Measurements from ENCODE around the gene C20orf144. TPM values are rescaled to one million over a fixed set of nuclear protein-coding genes. Genes with fewer than 3 reads are reported as not detected.
A peak's percentile ranks its signal among the peaks of the same experiment; 100 is the strongest.

The C20orf144 gene
- total and polyA plus RNA-seq, 2 donors from 2014 or later: 0.16 TPM; not detected in 1

- no peak overlapping the region for H3K27ac ChIP-seq (ENCODE audit: low read depth in 2 of 2, low read length in 2 of 2)
- no peak for DNase-seq
- peaks cover 0 to 6% (median 0%) of the 10 kb centered on the region in 3 donors for H3K4me1 ChIP-seq (ENCODE audit: control insufficient read depth in 2 of 3, insufficient read depth in 2 of 3, low read depth in 1 of 3, low read length in 3 of 3)
- no peaks in the 10 kb centered on the region for H3K9me3 ChIP-seq (ENCODE audit: control insufficient read depth in 2 of 3, insufficient read depth in 1 of 3, low read length in 3 of 3)
- no peak overlapping the region for H3K4me3 ChIP-seq (ENCODE audit: low read length in 3 of 3)
- intact Hi-C loops (cut with DNase I): no loop called here
- H3K36me3 ChIP-seq (ENCODE audit: control insufficient read depth in 2 of 3, insufficient read depth in 3 of 3, low read length in 3 of 3): no peaks in the 10 kb centered on the region
- no peak for TF ChIP-seq CTCF (IDR thresholded peaks at IDR 0.05; ENCODE audit: borderline replicate concordance, extremely low read depth, insufficient read depth)
- no peak overlapping the region for H3K9ac ChIP-seq (ENCODE audit: low read length in 3 of 3)
- FAIRE-seq: no peak
- no peaks in the 10 kb centered on the region for H3K27me3 ChIP-seq (ENCODE audit: control insufficient read depth, insufficient read depth, low read length)
Observed at GRCh38 chr20:33681728-33682353, 19.7 kb downstream of the C20orf144 start.

- Histone ChIP-seq H3K4me1 (ENCODE audit: control insufficient read depth in 2 of 3, insufficient read depth in 2 of 3, low read depth in 1 of 3, low read length in 3 of 3) (peaks cover 0 to 6% (median 0%) of the 10 kb centered on the region in 3 donors), H3K27me3 (ENCODE audit: control insufficient read depth, insufficient read depth, low read length) (no peaks in the 10 kb centered on the region), H3K9me3 (ENCODE audit: control insufficient read depth in 2 of 3, insufficient read depth in 1 of 3, low read length in 3 of 3) (no peaks in the 10 kb centered on the region), H3K27ac (ENCODE audit: low read depth in 2 of 2, low read length in 2 of 2) (no peak overlapping the region), H3K36me3 (ENCODE audit: control insufficient read depth in 2 of 3, insufficient read depth in 3 of 3, low read length in 3 of 3) (no peaks in the 10 kb centered on the region), H3K9ac (ENCODE audit: low read length in 3 of 3) (no peak overlapping the region), H3K4me3 (ENCODE audit: low read length in 3 of 3) (no peak overlapping the region)
- FAIRE-seq (no peak), DNase-seq (peak in 1 of 5 donors; percentile 63)
- no peak for TF ChIP-seq CTCF (IDR thresholded peaks at IDR 0.05; ENCODE audit: borderline replicate concordance, extremely low read depth, insufficient read depth)
- intact Hi-C loops (cut with DNase I): no loop called here
Observed at GRCh38 chr20:33684533-33685327, 22.6 kb downstream of the C20orf144 start.

GRCh38 chr20:33685328-33686099, 23.4 kb downstream of the C20orf144 start:
- no peaks in the 10 kb centered on the region for H3K9me3 ChIP-seq (ENCODE audit: control insufficient read depth in 2 of 3, insufficient read depth in 1 of 3, low read length in 3 of 3)
- no peak for TF ChIP-seq CTCF (IDR thresholded peaks at IDR 0.05; ENCODE audit: borderline replicate concordance, extremely low read depth, insufficient read depth)
- no peak overlapping the region for H3K9ac ChIP-seq (ENCODE audit: low read length in 3 of 3)
- peak in 2 of 5 donors; percentile 26 to 65 for DNase-seq
- H3K27me3 ChIP-seq (ENCODE audit: control insufficient read depth, insufficient read depth, low read length): no peaks in the 10 kb centered on the region
- FAIRE-seq: no peak
- no peak overlapping the region for H3K27ac ChIP-seq (ENCODE audit: low read depth in 2 of 2, low read length in 2 of 2)
- peaks cover 0 to 6% (median 0%) of the 10 kb centered on the region in 3 donors for H3K4me1 ChIP-seq (ENCODE audit: control insufficient read depth in 2 of 3, insufficient read depth in 2 of 3, low read depth in 1 of 3, low read length in 3 of 3)
- H3K4me3 ChIP-seq (ENCODE audit: low read length in 3 of 3): peak overlapping the region in 1 of 3 donors; percentile 28
- no peaks in the 10 kb centered on the region for H3K36me3 ChIP-seq (ENCODE audit: control insufficient read depth in 2 of 3, insufficient read depth in 3 of 3, low read length in 3 of 3)
- intact Hi-C loops (cut with DNase I): no loop called here

All from kidney (tissue), 14 donors.